GM12872 (cell line): ENCODE data around the gene RPL26.

Source experiments
- CTCF ChIP-seq: IDR thresholded peaks from 3 replicates; pipeline ENCODE4 v1.5.1; 2011; ENCODE audit warnings: low read depth, mild to moderate bottlenecking, low read length, moderate library complexity; ENCODE audit not compliant: insufficient read depth

RPL26 gene

DNA sequence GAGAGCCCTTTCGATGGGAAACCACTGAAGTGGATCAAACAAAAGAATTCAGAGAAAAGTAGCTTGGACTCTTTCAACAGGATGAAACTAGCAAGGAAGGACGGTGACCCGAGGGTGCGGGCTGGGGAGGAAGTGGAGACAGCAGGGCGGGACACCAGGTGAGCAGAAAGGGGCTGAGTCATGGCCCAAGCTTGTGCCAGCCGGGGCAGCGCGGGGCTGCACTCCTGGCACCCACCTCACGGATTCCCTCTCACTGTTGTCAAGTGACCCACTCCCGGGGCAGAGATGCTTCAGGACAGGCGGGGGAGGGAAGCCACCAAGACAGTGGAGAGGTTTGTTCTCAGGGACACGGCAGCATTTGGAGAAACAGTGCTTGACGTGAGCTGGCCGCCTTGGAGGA, 25.4 kb upstream of the RPL26 start:
- no peak for TF ChIP-seq CTCF

DNA sequence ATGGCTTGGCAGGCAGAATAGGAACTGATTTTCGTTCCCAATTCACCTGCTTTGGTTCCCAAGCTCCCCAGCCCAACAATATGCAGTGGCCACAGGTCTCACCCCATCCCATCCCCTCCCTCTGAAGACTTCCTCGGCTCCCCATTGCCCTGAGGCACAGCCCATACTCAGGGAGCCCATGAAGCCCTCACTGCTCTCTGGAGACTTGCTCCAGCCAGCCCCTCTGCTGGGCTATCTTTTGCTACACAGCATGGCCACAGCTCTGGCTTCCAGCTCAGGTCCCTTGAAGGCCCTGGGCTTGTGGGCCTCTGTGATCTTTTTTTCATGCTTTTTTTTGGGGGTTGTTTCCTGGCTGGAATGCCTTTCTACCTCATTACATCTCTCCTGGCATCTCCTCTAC, 23.2 kb upstream of the RPL26 start:
- TF ChIP-seq CTCF = no peak

GRCh38 chr17:8405499-8406016, 22.6 kb upstream of the RPL26 start:
- TF ChIP-seq CTCF = no peak

DNA sequence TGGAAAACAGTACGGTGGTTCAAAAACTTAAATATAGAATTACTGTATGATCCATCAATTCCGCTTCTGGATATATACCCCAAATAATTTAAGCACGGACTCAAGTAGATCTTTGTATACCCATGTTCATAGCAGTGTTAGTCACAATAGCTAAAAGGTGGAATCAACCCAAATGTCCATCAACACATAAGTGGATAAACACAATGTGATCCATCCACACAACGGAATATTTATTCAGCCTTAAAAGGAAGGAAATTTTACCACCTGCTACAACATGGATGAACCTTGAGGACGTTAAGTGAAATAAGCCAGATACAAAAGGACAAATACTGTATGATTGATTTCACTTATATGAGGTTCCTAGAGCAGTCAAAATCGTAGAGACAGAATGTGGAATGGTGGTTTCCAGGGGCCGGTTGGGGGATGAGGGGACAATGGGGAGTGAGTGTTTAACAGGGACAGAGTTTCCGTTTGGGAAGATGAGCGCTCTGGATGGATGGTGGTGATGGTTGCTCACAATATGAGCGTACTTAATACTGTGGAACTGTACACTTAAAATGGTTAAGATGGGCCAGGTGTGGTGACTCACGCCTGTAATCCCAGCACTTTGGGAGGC, 20.0 kb upstream of the RPL26 start:
- no peak for TF ChIP-seq CTCF

DNA sequence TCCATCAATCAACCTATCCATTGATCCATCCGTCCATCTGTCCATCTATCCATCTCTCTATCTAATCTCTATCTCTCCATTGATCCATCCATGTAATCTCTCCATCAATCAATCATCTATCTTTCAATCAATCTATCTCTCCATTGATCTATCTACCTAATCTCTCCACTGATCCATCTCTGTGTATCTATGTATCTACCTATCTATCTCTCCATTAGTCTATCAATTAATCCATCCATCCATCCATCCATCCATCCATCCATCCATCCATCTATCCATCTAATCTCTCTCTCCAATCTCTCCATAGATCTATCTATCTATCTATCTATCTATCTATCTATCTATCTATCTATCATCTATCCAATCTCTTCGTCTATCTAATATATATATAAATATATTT, 18.1 kb upstream of the RPL26 start:
- TF ChIP-seq CTCF = no peak

DNA sequence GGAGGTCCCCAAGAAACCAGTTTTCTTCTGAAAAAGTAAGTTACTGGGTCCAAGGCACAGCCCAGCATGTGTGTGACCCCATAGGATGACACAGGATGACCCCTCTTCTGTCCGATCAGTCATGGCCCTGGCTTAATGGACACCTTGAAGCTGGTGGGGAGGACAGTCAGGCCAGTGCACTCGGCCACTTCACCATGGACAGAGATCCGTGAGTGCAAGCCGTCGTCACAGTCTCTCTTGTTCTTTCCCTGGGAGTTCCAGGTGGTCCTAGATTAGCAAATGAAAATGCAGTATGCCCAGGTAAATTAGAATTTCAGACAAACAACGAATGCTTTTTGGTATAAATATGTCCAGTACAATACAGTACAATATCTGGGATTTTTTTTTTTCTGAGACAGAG, 16.0 kb upstream of the RPL26 start:
- no peak for TF ChIP-seq CTCF

DNA sequence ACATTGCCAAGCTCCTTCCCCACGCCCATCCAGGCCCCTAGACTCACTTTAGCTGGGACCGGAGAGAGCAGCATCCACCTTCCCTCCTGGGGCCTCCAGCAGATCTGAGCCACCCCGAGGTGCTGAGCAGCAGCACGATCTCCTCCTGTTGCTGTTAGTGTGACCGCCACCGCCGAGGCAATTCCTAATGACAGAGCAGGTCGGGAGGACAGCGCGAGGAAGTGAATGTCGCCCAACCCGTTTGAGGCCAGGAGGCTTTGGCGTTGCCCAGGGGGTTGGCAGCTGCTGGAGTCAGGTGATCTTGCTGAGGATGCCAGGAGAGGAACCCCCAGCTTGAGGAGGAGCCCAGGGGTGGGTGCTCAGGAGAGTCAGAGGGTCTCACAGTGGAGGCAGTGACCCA, 14.6 kb upstream of the RPL26 start, which contains the start of gene RNF222:
RNF222 (minus strand) TSS at position 192 of the 400 bp plus-strand sequence. CDS start 4,366 bp downstream, outside the sequence.
- TF ChIP-seq CTCF = no peak
